Activated CD4-positive, alpha-beta T cell treated with anti-CD3 and anti-CD28 coated beads, Interleukin-2, amount 50 U/mL, for 4 hours (primary cell): ENCODE measurements around the gene CLEC19A.

Experiments
- DNase-seq, 2 experiments: peaks; one replicate each; pipeline ENCODE4 v3.0.0-alpha.2; 2020

Gene CLEC19A

DNA sequence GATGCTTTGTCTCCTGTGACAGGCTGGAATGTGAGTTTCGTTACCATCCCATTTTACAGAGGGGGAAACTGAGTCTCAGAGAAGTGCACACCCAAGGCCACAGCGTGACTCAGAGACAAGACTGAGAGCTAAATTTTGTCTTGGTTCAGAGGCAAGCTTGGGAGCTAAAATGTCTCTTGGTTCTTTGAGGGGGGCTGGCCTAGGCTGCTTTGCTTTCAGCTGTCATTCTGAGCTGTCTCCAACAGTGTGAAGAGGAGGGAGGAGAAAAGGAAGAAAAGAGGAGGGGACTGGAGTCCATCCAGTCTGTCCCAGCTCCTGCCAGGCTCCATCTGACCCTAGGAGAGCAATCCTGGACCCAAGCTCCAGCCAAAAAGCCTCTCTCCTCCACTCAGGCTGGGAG lies at the start of gene CLEC19A:
CLEC19A (plus strand) TSS at position 301 of the 400 bp plus-strand sequence. CDS start 121 bp downstream, outside the sequence.
- no peak for DNase-seq

DNA sequence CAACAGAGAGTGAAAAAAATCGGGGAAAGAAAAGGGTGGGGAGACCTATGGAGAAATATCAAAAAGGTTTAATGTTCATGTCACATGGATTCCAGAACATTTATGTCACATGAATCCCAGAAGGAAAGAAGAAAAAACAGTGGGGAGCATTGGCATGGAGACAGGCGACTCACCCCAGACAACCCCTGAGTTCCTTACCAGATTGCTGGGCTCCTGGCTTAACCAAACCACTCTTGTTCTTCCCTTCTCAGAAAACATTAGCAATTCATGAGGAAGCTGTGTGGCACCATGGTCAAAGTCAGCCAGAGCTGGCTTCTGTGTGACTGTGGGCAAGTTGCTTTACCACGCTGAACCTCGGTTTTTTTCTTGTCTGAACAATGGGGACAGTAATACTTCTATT lies 49.6 kb upstream of the CLEC19A start:
- DNase-seq: no peak

DNA sequence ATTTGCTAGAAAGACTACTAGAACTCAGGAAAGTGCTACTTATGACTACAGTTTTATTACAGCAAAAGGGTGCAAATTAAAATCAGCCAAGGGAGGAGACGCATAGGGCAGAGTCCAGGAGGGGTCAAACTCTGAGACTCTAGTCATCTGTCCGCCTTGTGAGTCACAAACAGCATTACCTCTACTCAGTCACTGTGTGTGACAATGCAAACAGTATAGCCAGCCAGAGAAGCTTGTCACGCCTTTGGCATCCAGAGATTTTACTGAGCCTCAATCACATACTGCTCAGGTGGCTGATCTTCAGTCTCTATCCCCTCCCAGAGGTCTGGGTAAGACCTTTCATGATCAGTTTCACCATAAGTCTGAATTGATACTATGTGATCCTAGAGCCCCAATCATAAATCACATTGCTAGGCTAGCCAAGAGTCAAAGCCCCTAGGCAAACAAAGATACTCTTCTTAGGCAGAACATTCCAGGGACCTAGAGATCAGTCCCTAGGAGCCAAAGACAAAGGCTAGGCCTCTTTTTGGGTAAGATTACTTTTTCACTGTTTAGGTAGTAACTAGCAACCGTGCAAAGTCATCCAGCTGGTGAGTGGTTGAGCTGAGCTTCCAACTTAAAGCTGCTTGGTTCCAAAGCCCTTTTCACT lies 48.8 kb upstream of the CLEC19A start:
- no peak for DNase-seq

GRCh38 chr16:19238406-19238805 lies 47.1 kb upstream of the CLEC19A start:
- no peak for DNase-seq

GRCh38 chr16:19239511-19240155 lies 45.9 kb upstream of the CLEC19A start:
- DNase-seq: no peak

DNA sequence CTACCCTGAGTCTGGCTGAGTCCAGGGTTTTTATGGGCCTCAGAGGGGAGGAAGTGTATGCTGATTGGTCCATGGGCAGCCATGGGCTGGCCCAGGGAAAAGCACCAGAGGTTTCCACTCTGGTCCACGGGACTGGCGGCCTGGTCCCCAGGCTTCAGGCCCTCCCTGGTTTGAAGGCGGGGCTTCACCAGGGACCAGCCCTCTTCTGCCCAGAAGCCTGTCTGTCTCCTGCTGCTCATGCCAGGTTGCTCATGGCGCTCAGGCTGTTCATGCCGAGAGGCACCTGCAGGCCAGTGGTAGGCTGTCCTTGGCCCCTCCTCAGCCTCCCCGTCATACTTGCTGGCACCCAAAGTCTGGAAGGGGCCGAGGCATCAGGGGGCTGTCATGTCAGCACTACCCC lies 45.0 kb upstream of the CLEC19A start:
- no peak for DNase-seq

- no peak for DNase-seq
These were observed 44.0 kb upstream of the CLEC19A start for GRCh38 chr16:19241512-19241911.

- no peak for DNase-seq
These were observed 43.3 kb upstream of the CLEC19A start for GRCh38 chr16:19242186-19242585.

- no peak for DNase-seq
These were observed 42.5 kb upstream of the CLEC19A start for GRCh38 chr16:19242987-19243575.

DNA sequence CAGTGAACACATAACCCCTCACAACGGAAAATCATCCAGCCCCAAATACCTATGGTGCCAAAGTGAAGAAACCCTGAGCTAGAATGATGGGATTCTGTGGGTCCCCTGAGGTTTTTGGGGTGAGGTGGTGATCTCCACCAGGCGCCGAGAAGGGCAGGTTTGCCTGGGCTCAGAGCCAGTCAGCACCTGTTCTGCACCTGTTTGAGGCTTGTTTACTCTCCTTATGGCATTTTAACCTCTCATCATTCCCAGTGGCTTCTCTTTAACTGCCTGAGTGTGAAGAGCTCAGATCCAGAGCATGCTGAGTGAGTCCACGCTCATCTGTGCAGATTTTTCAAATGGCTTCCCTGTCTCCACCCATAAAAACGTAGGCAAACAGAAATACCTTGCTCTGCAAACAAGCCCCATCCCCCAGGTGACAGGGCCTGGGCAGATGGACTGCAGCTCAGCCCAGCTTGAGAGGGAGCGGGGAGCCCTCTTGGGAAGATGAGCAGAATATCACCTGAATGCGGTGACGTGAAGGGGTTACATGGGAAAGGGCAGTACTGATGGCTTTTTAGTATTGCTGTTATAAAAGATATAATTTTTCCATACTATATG lies 40.1 kb upstream of the CLEC19A start:
- no peak for DNase-seq

- DNase-seq: no peak
These were observed 32.6 kb upstream of the CLEC19A start for GRCh38 chr16:19252904-19253303.

DNA sequence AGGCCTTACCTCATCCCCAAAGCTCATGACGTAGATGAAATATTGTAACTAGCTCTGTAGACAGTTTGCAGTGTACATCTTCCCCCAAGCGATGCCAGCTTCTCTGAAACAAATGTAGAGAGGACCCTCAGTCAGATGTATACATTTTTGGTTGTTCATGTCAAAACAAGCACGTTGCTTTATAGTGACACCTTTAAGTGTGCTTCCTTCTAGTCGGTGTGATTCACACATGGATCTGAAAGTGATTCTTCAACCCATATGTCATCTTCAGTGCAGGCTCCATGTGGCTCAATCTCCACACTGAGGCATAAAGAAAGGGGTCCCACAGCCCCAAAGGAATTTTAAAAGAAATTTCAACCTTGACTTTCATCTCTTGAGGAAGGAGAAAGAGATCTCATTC lies 30.9 kb upstream of the CLEC19A start:
- DNase-seq: no peak

GRCh38 chr16:19264123-19264673 lies 21.3 kb upstream of the CLEC19A start:
- no peak for DNase-seq

GRCh38 chr16:19265380-19265930 lies 20.1 kb upstream of the CLEC19A start:
- DNase-seq: no peak

DNA sequence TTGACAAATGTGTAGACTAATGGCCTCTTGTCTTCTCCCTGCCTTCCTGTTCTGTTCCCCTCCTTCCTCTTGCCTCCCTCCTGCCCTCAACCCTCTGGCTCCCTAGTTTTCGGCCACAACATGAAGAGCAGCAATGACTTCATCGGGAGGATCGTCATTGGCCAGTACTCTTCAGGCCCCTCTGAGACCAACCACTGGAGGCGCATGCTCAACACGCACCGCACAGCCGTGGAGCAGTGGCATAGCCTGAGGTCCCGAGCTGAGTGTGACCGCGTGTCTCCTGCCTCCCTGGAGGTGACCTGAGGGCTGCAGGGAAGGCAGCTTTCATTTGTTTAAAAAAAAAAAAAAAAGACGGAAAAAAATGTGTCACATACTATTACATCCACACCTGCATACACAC lies 18.8 kb upstream of the CLEC19A start:
- no peak for DNase-seq

- no peak for DNase-seq
These were observed 16.4 kb upstream of the CLEC19A start for GRCh38 chr16:19269098-19269497.

DNA sequence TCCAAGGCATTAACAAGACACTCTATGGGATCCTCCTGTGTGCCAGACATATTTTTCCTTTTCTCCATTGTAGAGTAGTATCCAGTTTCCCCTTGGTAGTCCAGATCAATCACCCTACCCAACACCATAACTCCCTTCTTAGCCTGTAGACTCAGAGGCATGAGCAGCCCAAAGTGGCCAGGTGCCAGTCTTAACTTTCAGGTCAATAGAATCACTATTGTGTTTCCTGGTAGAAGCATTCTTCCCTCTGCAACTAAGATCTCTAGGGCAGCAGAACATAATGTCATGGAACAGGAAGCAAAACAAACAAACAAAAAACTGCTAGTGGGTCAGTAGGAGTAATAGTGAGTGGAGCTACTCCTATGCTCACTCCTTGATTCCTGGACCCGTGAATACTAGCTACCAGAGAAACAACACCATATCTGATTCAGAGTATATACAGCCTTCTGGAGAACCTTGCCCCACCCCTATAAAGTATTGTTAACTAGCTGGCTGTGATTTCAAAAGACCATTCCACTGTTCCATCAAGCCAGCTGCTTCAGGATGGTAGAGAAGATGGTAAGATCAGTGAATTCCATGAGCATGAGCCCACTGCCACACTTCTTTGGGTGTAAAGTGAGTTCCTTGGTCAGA lies 11.2 kb upstream of the CLEC19A start:
- DNase-seq: no peak

GRCh38 chr16:19278403-19278802 lies 7.1 kb upstream of the CLEC19A start:
- no peak for DNase-seq

DNA sequence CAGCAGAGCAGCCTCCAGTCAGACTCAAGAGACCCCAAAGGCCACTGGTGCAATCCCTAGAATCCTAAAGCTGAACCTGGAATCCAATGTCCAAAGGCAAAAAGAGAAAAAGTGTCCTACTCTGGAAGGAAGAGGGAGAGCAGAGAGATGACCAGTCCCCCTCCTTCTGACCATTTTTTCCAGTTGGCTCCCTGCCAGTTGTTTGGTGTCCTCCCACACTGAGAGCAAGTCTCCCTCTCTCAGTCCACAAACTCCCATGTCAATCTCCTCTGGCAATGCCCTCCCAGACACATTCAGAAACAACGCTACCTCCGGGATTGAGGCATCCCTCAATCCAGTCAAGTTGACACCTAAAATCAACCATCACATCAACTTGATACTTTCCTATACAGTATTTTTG lies 4.3 kb upstream of the CLEC19A start:
- no peak for DNase-seq

GRCh38 chr16:19282101-19282500 lies 3.4 kb upstream of the CLEC19A start:
- DNase-seq: no peak

DNA sequence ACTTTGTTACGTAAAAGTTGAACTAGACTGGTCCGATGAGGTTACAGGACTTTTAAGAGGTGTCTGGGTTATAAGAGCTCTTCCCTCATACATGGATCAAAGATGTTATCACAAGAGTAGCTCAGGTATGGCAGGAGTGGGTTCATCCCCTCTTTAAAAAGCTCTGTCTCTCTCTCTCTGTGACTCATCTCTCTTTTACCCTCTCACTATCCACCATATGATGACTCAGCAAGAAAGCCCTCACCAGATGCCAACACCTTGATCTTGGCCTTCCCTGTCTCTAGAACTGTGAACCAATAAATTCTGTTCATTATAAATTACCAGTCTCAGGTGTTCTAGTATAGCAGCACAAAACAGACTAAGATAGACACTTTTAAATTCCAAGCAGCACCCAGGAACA lies 1.9 kb upstream of the CLEC19A start:
- no peak for DNase-seq

GRCh38 chr16:19284207-19284606 lies 1.3 kb upstream of the CLEC19A start:
- DNase-seq: no peak

GRCh38 chr16:19286827-19287226 lies 1.3 kb downstream of the CLEC19A start:
- no peak for DNase-seq
